ENCODE data around the gene SF3B5.
"Not testable (repeated sequence)": the region's sequence is repeated elsewhere in the genome, so short reads cannot be mapped to it uniquely, and the experiment has no call there.

The SF3B5 gene

GRCh38 chr6:144095134-144096002 is at the start of gene SF3B5:
SF3B5 (minus strand) TSS chr6:144095573; CDS start chr6:144095497, 76 bp downstream.
- peak; percentile 100 for DNase-seq (ENCODE audit: low spot score)

- DNase-seq (ENCODE audit: low spot score): no peak
Observed at GRCh38 chr6:144144996-144145395, 49.6 kb upstream of the SF3B5 start.

GRCh38 chr6:144143878-144144277 is 48.5 kb upstream of the SF3B5 start:
- DNase-seq (ENCODE audit: low spot score): no peak

DNA sequence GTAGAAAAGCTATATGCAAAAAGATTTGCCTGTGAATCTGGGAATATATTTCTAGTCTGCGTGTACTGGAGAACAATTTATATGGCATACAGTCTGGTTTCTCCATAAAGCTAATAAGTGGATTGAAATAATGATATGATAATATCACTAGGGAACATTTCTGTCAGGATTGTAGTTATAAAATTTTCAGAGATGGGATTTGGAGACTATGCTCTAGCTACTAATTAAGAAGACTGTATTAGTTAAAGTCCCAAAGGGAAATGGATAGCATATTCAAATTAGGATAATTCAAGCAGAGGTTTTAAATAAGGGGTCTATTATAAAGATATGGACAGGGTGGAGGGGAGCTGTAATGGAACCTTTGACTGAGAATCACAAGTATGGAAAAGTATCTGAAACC is 47.7 kb upstream of the SF3B5 start:
- DNase-seq (ENCODE audit: low spot score): no peak

DNA sequence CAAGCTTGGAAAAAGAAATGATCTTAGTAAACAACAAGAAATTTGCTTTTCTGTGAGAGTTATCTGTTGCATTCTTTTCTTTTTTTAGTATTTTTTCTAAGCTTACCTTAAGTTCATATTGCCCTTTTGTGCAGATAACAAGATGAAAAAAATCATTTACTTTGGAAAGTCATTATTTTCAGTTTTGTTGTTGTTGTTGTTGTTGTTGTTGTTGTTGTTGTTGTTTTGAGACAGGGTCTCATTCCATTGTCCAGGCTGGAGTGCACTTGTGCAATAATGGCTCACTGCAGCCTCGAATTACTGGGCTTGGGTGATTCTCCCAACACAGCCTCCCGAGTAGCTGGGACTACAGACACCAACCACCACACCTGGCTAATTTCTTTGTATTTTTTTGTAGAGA is 46.1 kb upstream of the SF3B5 start:
- no peak for DNase-seq (ENCODE audit: low spot score)

DNA sequence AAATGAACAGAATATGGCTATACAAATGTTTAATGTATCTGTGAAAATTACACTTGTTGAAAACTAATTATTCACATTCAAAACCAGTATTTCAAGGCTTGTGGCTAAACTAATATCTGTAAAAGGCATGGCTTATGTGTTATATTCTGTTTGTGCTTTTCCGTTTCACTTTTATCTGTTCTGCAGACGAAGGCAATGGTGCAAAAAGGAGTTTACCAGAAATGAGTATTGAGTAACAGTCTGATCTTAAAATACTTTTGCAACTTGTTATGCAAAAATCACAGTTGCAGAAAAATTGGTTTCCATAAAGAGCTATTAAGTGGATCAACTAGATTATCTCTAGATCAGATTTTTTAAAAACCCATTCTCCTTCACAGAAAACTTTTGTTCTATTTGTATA is 45.5 kb upstream of the SF3B5 start:
- no peak for DNase-seq (ENCODE audit: low spot score)

- no peak for DNase-seq (ENCODE audit: low spot score)
Observed at GRCh38 chr6:144139817-144140216, 44.4 kb upstream of the SF3B5 start.

GRCh38 chr6:144138542-144138941 is 43.2 kb upstream of the SF3B5 start:
- DNase-seq (ENCODE audit: low spot score): no peak

- no peak for DNase-seq (ENCODE audit: low spot score)
Observed at GRCh38 chr6:144134737-144135136, 39.4 kb upstream of the SF3B5 start.

GRCh38 chr6:144134176-144134575 is 38.8 kb upstream of the SF3B5 start:
- no peak for DNase-seq (ENCODE audit: low spot score)

DNA sequence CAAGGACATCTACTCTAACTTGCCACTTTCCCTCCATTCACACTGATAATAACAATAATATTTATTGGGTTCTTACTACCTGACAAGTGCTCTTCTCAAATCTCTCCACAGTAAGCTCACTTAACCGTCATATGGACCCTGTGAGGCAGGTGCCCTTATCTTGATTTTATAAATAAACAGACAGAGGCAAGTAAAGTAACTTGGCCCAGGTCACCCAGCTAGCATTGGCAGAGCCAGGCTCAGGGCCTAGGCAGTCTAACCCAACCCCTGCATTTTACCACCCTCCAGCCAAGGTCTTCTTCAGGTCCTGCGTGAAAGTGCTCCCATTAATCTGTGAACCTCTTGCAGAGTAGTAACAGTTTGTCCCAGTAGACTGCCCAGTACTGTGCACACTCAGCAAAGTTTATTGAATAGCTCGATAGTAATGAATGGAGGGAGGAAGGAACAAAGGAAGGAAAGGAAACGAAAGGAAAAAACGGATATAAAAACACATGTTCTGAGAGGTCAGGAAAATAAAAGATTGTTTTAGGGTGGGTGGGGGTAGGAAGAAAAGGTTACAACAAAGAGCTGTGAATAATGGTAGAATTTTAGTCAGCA is 38.0 kb upstream of the SF3B5 start:
- DNase-seq (ENCODE audit: low spot score): no peak

DNA sequence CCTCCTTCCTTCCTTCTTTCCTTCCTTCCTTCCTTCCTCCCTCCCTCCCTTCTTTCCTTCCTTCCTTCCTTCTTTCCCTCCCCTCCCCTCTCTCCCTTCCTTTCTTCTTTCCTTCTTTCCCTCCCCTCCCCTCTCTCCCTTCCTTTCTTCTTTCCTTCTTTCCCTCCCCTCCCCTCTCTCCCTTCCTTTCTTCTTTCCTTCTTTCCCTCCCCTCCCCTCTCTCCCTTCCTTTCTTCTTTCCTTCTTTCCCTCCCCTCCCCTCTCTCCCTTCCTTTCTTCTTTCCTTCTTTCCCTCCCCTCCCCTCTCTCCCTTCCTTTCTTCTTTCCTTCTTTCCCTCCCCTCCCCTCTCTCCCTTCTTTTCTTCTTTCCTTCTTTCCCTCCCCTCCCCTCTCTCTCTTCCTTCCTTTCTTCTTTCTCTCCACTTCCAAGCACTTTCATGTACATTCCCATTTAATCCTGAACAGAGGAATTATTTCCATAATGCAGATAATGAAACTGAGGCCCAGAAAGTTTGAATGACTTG is 36.9 kb upstream of the SF3B5 start:
- DNase-seq (ENCODE audit: low spot score): not testable (repeated sequence)

DNA sequence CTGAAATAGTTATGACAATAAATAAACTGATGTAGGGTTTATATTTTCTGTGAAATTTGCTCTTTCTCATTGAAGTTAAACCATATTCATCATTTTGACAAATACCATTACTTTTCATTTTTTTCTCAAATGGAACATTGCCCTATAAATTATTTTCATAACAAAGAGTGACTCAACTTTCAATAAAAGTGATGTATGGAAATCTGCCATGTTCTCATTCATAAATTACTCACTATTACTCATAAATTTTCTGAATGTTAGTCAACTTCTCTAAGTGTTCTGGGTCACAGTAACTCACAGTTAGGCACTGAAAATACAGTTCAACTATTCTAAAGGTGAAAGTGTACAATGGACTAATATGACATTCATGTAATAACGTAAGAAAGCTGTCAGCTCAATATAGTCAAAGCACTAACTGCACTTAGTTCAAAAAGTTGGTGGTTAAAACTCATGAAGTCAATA is 35.9 kb upstream of the SF3B5 start:
- DNase-seq (ENCODE audit: low spot score): no peak

- DNase-seq (ENCODE audit: low spot score): no peak
Observed at GRCh38 chr6:144129469-144129868, 34.1 kb upstream of the SF3B5 start.

GRCh38 chr6:144127097-144127496 is 31.7 kb upstream of the SF3B5 start:
- DNase-seq (ENCODE audit: low spot score): no peak

DNA sequence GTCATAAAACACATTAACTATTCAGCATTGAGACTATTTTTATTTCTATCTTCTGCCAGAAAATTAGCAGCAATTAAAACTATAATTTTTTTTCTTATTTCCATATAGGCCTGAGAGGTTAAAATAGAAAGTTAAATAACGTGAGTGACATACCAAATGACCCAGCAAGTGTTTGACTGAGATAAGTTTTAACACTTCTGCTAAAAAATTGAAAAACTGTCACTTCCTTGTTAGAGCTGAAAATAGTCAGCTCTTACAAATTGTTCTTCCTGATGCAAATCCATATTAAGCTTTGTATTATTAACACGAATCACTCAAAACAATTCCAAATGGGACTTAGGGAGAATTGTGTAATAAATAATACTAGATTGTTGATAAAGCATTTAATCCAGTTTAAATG is 28.5 kb upstream of the SF3B5 start:
- no peak for DNase-seq (ENCODE audit: low spot score)

GRCh38 chr6:144123421-144123820 is 28.0 kb upstream of the SF3B5 start:
- no peak for DNase-seq (ENCODE audit: low spot score)

- DNase-seq (ENCODE audit: low spot score): no peak
Observed at GRCh38 chr6:144122861-144123260, 27.5 kb upstream of the SF3B5 start.

DNA sequence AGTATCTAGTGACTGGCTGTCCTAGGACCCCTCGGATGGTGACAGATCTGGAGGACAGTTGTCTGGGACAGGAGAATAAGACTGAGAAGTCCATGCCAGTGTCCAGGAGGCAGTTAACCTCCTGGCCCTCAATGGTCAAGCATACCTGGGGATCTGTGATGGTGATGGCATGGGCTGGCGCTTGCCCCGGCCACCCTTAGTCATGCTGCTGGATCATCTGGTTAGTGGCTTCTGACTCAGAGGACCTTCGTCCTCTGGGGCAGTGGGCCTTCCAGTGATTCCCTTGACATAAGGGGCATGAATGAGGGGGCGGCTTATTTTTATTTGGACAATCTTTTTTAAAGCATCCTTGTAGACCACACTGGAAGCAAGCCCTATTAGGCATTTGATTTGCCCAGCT is 24.0 kb upstream of the SF3B5 start:
- no peak for DNase-seq (ENCODE audit: low spot score)

GRCh38 chr6:144115219-144115618 is 19.8 kb upstream of the SF3B5 start:
- DNase-seq (ENCODE audit: low spot score): no peak

DNA sequence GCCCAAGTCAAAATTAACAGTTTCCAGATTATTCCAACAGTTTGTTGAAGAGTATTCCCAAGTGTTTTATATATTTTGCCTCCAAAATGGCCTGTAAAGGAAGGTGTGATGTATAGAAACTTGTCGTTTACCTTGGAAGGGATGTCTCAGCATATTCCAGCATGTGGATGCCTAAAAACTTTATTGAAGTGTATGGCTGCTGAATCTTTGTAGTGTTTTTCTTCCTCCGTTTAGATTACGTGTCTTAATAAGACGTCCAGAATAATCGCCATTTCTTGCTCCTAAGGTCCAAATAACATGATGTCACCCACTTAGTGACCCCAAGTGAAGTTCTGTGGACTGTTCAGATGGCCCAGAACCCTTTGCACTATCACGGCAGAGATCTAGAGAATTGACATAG is 18.0 kb upstream of the SF3B5 start:
- DNase-seq (ENCODE audit: low spot score): no peak

DNA sequence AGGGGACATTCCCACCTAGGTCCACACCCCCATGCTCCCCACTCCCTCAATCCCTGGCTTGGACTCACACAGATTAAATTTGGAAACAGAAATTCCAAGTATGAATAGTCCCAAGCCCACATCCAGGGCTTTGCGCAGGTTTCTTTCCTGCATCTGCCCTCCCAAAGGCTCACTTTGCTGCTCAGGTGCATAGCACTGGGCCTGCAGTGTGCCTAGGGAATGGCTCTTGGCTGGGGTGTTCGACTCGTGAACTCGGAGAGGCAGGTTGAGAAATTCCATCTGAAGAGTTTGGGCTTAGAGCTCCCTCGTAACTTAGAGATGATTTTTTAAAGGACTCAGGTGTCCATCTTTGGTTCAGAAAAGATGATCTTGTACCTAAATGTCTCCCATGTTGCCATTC is 14.8 kb upstream of the SF3B5 start:
- DNase-seq (ENCODE audit: low spot score): no peak

DNA sequence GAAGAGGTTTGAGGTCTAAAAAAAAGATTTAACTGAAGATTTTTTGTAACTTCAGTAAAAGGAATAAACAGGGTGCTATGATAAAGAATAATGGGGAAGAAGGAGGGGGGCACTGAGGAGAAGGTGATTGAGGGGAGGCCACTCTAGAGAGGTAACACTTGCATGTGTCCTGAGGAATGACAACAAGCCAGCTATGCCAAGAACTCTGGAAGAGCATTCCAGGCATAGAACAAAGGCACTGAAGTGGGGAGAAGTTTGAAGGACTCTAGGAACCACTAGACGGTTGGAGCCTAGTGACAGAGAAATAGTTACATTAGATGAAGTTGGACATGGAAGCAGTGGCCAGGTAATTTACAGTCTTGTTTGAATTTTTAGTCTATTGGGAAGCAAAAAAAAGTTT is 10.8 kb upstream of the SF3B5 start:
- DNase-seq (ENCODE audit: low spot score): no peak

Data from Ammon's horn (tissue), 1 donor.